K562 (cell line): Measurements from ENCODE around the gene KIAA1614. TPM values are rescaled to one million over a fixed set of nuclear protein-coding genes. Genes with fewer than 3 reads are reported as not detected.

Source experiments
- ARNT ChIP-seq, 2 experiments: fragments of 450-650 bp; IDR thresholded peaks; 2 replicates each; pipeline ENCODE4 v1.6.1; 2016; ENCODE audit warnings: mild to moderate bottlenecking in 1 of 2
- BRF1 ChIP-seq: IDR thresholded peaks from 3 replicates; pipeline ENCODE4 v1.6.1; 2011; ENCODE audit warnings: borderline replicate concordance, mild to moderate bottlenecking; ENCODE audit not compliant: insufficient read length; ENCODE audit errors: extremely low read depth
- CBFB ChIP-seq: sonication (generic); formaldehyde crosslinking; IDR thresholded peaks from 2 replicates; pipeline ENCODE4 v1.4.0; 2020; ENCODE audit warnings: mild to moderate bottlenecking, missing genetic modification reagents
- CBX1 ChIP-seq: sonication (generic); IDR thresholded peaks from 2 replicates; pipeline ENCODE4 v1.6.1; 2016; ENCODE audit warnings: antibody characterized with exemption, low read depth, mild to moderate bottlenecking
- CBX3 ChIP-seq, 2 experiments: IDR thresholded peaks; 1 replicate in 1 of 2; 2 replicates in 1 of 2; pipeline ENCODE4 v1.6.1; 2012; ENCODE audit warnings: inconsistent platforms in 2 of 2, low read length in 2 of 2, borderline replicate concordance in 1 of 2, control low read depth in 1 of 2
- CEBPB ChIP-seq: fragments of 450-650 bp; IDR thresholded peaks from 2 replicates; pipeline ENCODE4 v1.6.1; 2016; ENCODE audit warnings: missing genetic modification characterization, missing compliant biosample characterization
- CREB1 ChIP-seq, 2 experiments: sonication (generic) in 1 of 2; formaldehyde crosslinking in 1 of 2; IDR thresholded peaks; 2 replicates each; pipeline versions ENCODE4 v1.6.1 to v1.8.0; 2012 to 2022; ENCODE audit warnings: inconsistent platforms in 1 of 2, mild to moderate bottlenecking in 1 of 2, missing genetic modification reagents in 1 of 2, moderate library complexity in 1 of 2
- CREB3L1 ChIP-seq: fragments of 450-650 bp; IDR thresholded peaks from 2 replicates; pipeline ENCODE4 v1.6.1; 2014; ENCODE audit warnings: low read depth, mild to moderate bottlenecking, moderate library complexity, borderline replicate concordance
- ELK1 ChIP-seq: sonication (generic); formaldehyde crosslinking; IDR thresholded peaks from 2 replicates; pipeline ENCODE4 v1.8.1; 2022; ENCODE audit warnings: missing genetic modification reagents
- ERF ChIP-seq: fragments of 450-650 bp; formaldehyde crosslinking; IDR thresholded peaks from 2 replicates; pipeline ENCODE4 v1.4.0; 2020; ENCODE audit warnings: mild to moderate bottlenecking, mixed read lengths
- FOSL1 ChIP-seq: fragments of 200-800 bp; sonication (Bioruptor generic); conservative IDR thresholded peaks from 2 replicates; pipeline ENCODE4 v1.6.1; 2016; ENCODE audit warnings: missing genetic modification characterization, missing compliant biosample characterization
- IRF9 ChIP-seq: fragments of 450-650 bp; IDR thresholded peaks from 2 replicates; pipeline ENCODE4 v1.6.1; 2016; ENCODE audit warnings: missing biosample characterization, missing genetic modification characterization
- KLF6 ChIP-seq: fragments of 250-450 bp; sonication (Bioruptor Pico); IDR thresholded peaks from 2 replicates; pipeline ENCODE4 v1.4.0; 2020; ENCODE audit warnings: mild to moderate bottlenecking, moderate library complexity, borderline replicate concordance
- NCOR1 ChIP-seq: fragments of 450-650 bp; IDR thresholded peaks from 2 replicates; pipeline ENCODE4 v1.6.1; 2016; ENCODE audit warnings: mild to moderate bottlenecking, moderate library complexity
- POLR2AphosphoS2 ChIP-seq: IDR thresholded peaks from 2 replicates; pipeline ENCODE4 v1.6.1; 2012; ENCODE audit warnings: low read length, improper control_type of control experiment
- POLR2B ChIP-seq: fragments of 450-650 bp; IDR thresholded peaks from 2 replicates; pipeline ENCODE4 v1.6.1; 2018; ENCODE audit warnings: low read depth; ENCODE audit not compliant: partially characterized antibody
- RBM14 ChIP-seq: fragments of 200-400 bp; formaldehyde crosslinking; IDR thresholded peaks from 2 replicates; pipeline ENCODE4 v1.6.1; 2018; ENCODE audit warnings: low read depth, mild to moderate bottlenecking, low read length, moderate library complexity, borderline replicate concordance; ENCODE audit not compliant: insufficient read depth
- TSC22D4 ChIP-seq: fragments of 450-650 bp; IDR thresholded peaks from 2 replicates; pipeline ENCODE4 v1.6.1; 2016; ENCODE audit warnings: missing genetic modification characterization, missing biosample characterization, control low read depth
- ZNF217 ChIP-seq: sonication (generic); formaldehyde crosslinking; IDR thresholded peaks from 2 replicates; pipeline ENCODE4 v1.8.0; 2022; ENCODE audit warnings: mild to moderate bottlenecking, missing genetic modification reagents
- ZNF77 ChIP-seq: fragments of 250-450 bp; sonication (Bioruptor Pico); IDR thresholded peaks from 2 replicates; pipeline ENCODE4 v1.5.0; 2020
- polyA plus RNA-seq, 8 experiments: library from polyadenylated mRNA; depleted of rRNA in 4 of 8; stranded (reverse) in 5 of 8; unstranded in 3 of 8; fragments of >200 nt; fragmentation: Nextera tagmentation in 2 of 8; fragmentation: Illumina TruSeq in 1 of 8; extraction: Ambion mirVana in 2 of 8; extraction: Trizol in 1 of 8; gene quantifications; 2 replicates each; pipeline versions ENCODE4 v1.2.1 to v1.2.3, GENCODE V29; 2011 to 2014; ENCODE audit warnings: inconsistent platforms in 1 of 8, missing spikeins in 1 of 8
- total RNA-seq, 7 experiments: library from RNA; depleted of rRNA in 6 of 7; stranded (reverse); fragments of >200 nt in 6 of 7; fragmentation: Illumina TruSeq in 2 of 7; extraction: Trizol in 2 of 7; gene quantifications; 2 replicates each; pipeline versions ENCODE4 v1.2.1 to v1.2.3, GENCODE V29; 2011 to 2021; ENCODE audit warnings: low replicate concordance in 1 of 7
- TF ChIP-seq, protein P1 (sequence below), 2 experiments: fragments of 450-650 bp; conservative IDR thresholded peaks; 2 replicates each; pipeline ENCODE4 v1.6.1; 2017; ENCODE audit warnings: mild to moderate bottlenecking in 2 of 2, moderate library complexity in 2 of 2
- TF ChIP-seq, protein P2 (sequence below): fragments of 250-450 bp; sonication (Bioruptor Pico); IDR thresholded peaks from 2 replicates; pipeline ENCODE4 v1.8.0; 2021; ENCODE audit warnings: mild to moderate bottlenecking, moderate library complexity

Gene KIAA1614
- total and polyA plus RNA-seq, 9 of the 15 experiments (the other 6 are each of a cell fraction or from before 2014, with no cell fraction given), result 0.01 to 1.1 (median 0.15) TPM; not detected in 1

GRCh38 chr1:180970333-180971079, 57.8 kb downstream of the KIAA1614 start (continued):
- no peak for TF ChIP-seq ELK1 (CRISPR knock-in tag)
- TF ChIP-seq KLF6 (CRISPR knock-in tag), result no peak
- TF ChIP-seq BRF1, result no peak
- TF ChIP-seq NCOR1, result peak; percentile 35
- TF ChIP-seq CBX3 (IDR thresholded peaks at IDR 0.05; ENCODE audit: borderline replicate concordance in 1 of 2, low read length in 2 of 2), result no peak
- TF ChIP-seq RBM14, result no peak
- TF ChIP-seq ARNT (IDR thresholded peaks at IDR 0.05), result no peak
- TF ChIP-seq TSC22D4, result no peak
- no peak for TF ChIP-seq ZNF77 (CRISPR knock-in tag)
- TF ChIP-seq, protein P1, sequence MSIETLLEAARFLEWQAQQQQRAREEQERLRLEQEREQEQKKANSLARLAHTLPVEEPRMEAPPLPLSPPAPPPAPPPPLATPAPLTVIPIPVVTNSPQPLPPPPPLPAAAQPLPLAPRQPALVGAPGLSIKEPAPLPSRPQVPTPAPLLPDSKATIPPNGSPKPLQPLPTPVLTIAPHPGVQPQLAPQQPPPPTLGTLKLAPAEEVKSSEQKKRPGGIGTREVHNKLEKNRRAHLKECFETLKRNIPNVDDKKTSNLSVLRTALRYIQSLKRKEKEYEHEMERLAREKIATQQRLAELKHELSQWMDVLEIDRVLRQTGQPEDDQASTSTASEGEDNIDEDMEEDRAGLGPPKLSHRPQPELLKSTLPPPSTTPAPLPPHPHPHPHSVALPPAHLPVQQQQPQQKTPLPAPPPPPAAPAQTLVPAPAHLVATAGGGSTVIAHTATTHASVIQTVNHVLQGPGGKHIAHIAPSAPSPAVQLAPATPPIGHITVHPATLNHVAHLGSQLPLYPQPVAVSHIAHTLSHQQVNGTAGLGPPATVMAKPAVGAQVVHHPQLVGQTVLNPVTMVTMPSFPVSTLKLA (conservative IDR thresholded peaks at IDR 0.05), result peak in 1 of 2 experiments; percentile 58; a peak in 2 of 4 replicates
- TF ChIP-seq ERF (CRISPR knock-in tag), result no peak
- TF ChIP-seq CBX1, result no peak
- TF ChIP-seq IRF9, result no peak
- peak; percentile 55 for TF ChIP-seq CEBPB (tag)
- no peak for TF ChIP-seq ZNF217 (CRISPR knock-in tag)
- TF ChIP-seq POLR2B, result no peak
- TF ChIP-seq, protein P2, sequence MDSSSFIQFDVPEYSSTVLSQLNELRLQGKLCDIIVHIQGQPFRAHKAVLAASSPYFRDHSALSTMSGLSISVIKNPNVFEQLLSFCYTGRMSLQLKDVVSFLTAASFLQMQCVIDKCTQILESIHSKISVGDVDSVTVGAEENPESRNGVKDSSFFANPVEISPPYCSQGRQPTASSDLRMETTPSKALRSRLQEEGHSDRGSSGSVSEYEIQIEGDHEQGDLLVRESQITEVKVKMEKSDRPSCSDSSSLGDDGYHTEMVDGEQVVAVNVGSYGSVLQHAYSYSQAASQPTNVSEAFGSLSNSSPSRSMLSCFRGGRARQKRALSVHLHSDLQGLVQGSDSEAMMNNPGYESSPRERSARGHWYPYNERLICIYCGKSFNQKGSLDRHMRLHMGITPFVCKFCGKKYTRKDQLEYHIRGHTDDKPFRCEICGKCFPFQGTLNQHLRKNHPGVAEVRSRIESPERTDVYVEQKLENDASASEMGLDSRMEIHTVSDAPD (CRISPR knock-in tag), result no peak
- no peak for TF ChIP-seq CBFB (CRISPR knock-in tag)
- TF ChIP-seq CREB3L1, result no peak
- no peak for TF ChIP-seq POLR2AphosphoS2
- TF ChIP-seq FOSL1 (tag), result 0 out of 2 replicates have a peak, but pooled peaks have one; percentile 43
- no peak for TF ChIP-seq CREB1 (IDR thresholded peaks at IDR 0.05)
- TF ChIP-seq CREB1 (CRISPR knock-in tag; IDR thresholded peaks at IDR 0.05), result no peak
